Left lung (tissue), 10 donors: Measurements from ENCODE around the gene FJX1. TPM values are rescaled to one million over a fixed set of nuclear protein-coding genes. Genes with fewer than 3 reads are reported as not detected.

ENCODE experiments used
- ATAC-seq: fragments of 200-7000 bp; cut with Tn5 transposase; one replicate; pipeline ENCODE4 v1.9.1; 2020; ENCODE audit warnings: moderate library complexity
- DNase-seq, 4 donors: peaks; one replicate each; pipeline ENCODE4 v3.0.0-alpha.2; 2013 to 2020
- H3K27ac ChIP-seq, 2 donors: fragments of 200-600 bp; sonication (generic) in 1 of 2; one replicate each; pipeline versions ENCODE4 v1.5.0 to v1.8.0; 2020 to 2021
- H3K27me3 ChIP-seq, 2 donors: fragments of 200-600 bp; sonication (generic) in 1 of 2; one replicate each; pipeline versions ENCODE4 v1.5.0 to v1.8.0; 2020 to 2021
- H3K36me3 ChIP-seq, 2 donors: fragments of 200-600 bp; sonication (generic) in 1 of 2; one replicate each; pipeline versions ENCODE4 v1.5.0 to v1.8.0; 2020 to 2021
- H3K4me1 ChIP-seq, 2 donors: fragments of 200-600 bp; one replicate each; pipeline ENCODE4 v1.8.0; 2021
- H3K4me3 ChIP-seq, 2 donors: fragments of 200-600 bp; sonication (generic) in 1 of 2; one replicate each; pipeline versions ENCODE4 v1.5.0 to v1.8.0; 2020 to 2021; ENCODE audit warnings: mild to moderate bottlenecking in 1 of 2
- H3K9me3 ChIP-seq, 2 donors: fragments of 200-600 bp; sonication (generic) in 1 of 2; one replicate each; pipeline versions ENCODE4 v1.5.0 to v1.8.0; 2020 to 2021
- CTCF ChIP-seq, 2 donors: fragments of 200-600 bp; sonication (generic) in 1 of 2; IDR thresholded peaks; one replicate each; pipeline versions ENCODE4 v1.5.0 to v1.8.0; 2021; ENCODE audit warnings: antibody characterized with exemption in 2 of 2
- intact Hi-C, 2 donors: fragments of 100-400 bp; cut with DNase I; formaldehyde crosslinking; loops; one replicate each; pipeline versions ENCODE4 v1.11.2 to v1.14.2; 2022
- polyA plus RNA-seq, 6 donors: library from polyadenylated mRNA; unstranded; fragments of 120-200 nt; gene quantifications; one replicate each; pipeline ENCODE4 v1.2.1, GENCODE V29; 2013; ENCODE audit not compliant: insufficient read length in 6 of 6
- total RNA-seq, 2 donors: library from RNA; stranded (reverse); fragmentation: NEBNext Ultra II Directional; extraction: Animal tissue kit (Norgen Biotek cat#: 25700); gene quantifications; one replicate each; pipeline ENCODE4 v1.2.1, GENCODE V29; 2021
- donor health status: DM: no; HTN: yes; CAD: no.
- donor health status: DM: no; HTN: no; CAD: no.

FJX1 gene
- total and polyA plus RNA-seq, 8 donors = 3.9 to 6.6 (median 5.0) TPM

DNA sequence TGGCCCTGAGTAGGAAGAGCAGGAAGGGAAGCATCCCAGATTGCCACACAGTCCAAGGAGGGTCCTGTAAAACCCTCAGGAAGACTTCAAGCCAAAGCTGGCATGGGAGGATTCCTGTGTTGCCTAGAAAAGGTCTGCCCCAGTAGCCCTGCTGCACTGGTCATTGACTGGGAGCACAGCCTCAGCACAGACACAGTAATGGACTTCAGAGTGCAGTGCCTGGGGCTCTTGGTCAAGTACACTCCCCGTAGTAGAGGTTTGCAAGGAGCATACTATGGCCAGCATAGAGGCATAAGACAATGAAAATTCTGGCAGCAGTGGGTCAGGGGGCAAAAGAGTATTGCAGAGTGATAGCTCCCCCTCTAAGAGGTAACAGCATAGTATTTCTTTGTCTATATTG, 36.2 kb upstream of the FJX1 start:
- TF ChIP-seq CTCF (IDR thresholded peaks at IDR 0.05) = no peak
- ATAC-seq = no peak
- intact Hi-C loops = no loop called here
- no peak overlapping the region for H3K27ac ChIP-seq
- H3K9me3 ChIP-seq = no peaks in the 10 kb centered on the region
- no peaks in the 10 kb centered on the region for H3K36me3 ChIP-seq
- peaks cover 0 to 3% of the 10 kb centered on the region in 2 donors for H3K4me1 ChIP-seq
- H3K4me3 ChIP-seq = no peak overlapping the region
- H3K27me3 ChIP-seq = peaks cover 0 to 9% of the 10 kb centered on the region in 2 donors
- DNase-seq = no peak

DNA sequence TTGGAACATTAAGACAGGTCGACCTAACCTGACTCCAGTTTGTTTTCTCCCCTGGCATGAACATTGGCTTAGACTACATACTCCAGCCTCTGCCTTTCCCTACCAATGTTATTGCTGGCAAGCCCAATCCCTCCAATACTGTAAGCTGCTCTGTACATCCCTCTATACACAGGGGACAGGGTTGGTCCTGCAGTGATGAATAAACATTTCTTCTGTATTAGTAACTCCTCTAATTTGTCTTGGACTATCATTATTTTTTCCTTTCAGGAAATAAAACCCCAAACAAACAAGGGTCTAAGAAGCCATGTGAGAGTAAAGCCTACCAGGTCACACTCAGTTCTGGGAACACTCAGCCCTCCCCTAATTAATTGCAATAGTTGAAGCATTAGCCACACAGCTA, 35.1 kb upstream of the FJX1 start:
- Histone ChIP-seq H3K27ac (no peak overlapping the region), H3K36me3 (no peaks in the 10 kb centered on the region), H3K4me3 (no peak overlapping the region), H3K27me3 (peaks cover 0 to 9% of the 10 kb centered on the region in 2 donors), H3K9me3 (no peaks in the 10 kb centered on the region), H3K4me1 (peaks cover 0 to 3% of the 10 kb centered on the region in 2 donors)
- no peak for ATAC-seq
- intact Hi-C loops = no loop called here
- DNase-seq = no peak
- TF ChIP-seq CTCF (IDR thresholded peaks at IDR 0.05) = no peak

GRCh38 chr11:35583843-35584242, 34.4 kb upstream of the FJX1 start:
- Histone ChIP-seq H3K27me3 (peaks cover 0 to 9% of the 10 kb centered on the region in 2 donors), H3K9me3 (no peaks in the 10 kb centered on the region), H3K4me3 (no peak overlapping the region), H3K4me1 (peaks cover 0 to 3% of the 10 kb centered on the region in 2 donors), H3K36me3 (no peaks in the 10 kb centered on the region), H3K27ac (no peak overlapping the region)
- intact Hi-C loops = no loop called here
- TF ChIP-seq CTCF (IDR thresholded peaks at IDR 0.05) = no peak
- ATAC-seq (no peak), DNase-seq (no peak)

GRCh38 chr11:35584321-35584720, 33.9 kb upstream of the FJX1 start:
- Histone ChIP-seq H3K4me1 (peaks cover 0 to 3% of the 10 kb centered on the region in 2 donors), H3K9me3 (no peaks in the 10 kb centered on the region), H3K4me3 (no peak overlapping the region), H3K27ac (no peak overlapping the region), H3K27me3 (peaks cover 0 to 11% of the 10 kb centered on the region in 2 donors), H3K36me3 (no peaks in the 10 kb centered on the region)
- ATAC-seq = no peak
- DNase-seq = no peak
- intact Hi-C loops = no loop called here
- TF ChIP-seq CTCF (IDR thresholded peaks at IDR 0.05) = no peak

GRCh38 chr11:35585416-35585815, 32.8 kb upstream of the FJX1 start:
- no peak for TF ChIP-seq CTCF (IDR thresholded peaks at IDR 0.05)

More at GRCh38 chr11:35585416-35585815, 32.8 kb upstream of the FJX1 start:
- DNase-seq (no peak), ATAC-seq (no peak)
- Histone ChIP-seq H3K4me3 (no peak overlapping the region), H3K4me1 (no peaks in the 10 kb centered on the region), H3K27ac (no peak overlapping the region), H3K36me3 (no peaks in the 10 kb centered on the region), H3K27me3 (peaks cover 0 to 15% of the 10 kb centered on the region in 2 donors), H3K9me3 (no peaks in the 10 kb centered on the region)
- intact Hi-C loops = no loop called here
